GM12878 (cell line): Measurements from ENCODE around the gene STX19. TPM values are rescaled to one million over a fixed set of nuclear protein-coding genes. Genes with fewer than 3 reads are reported as not detected.
A peak's percentile ranks its signal among the peaks of the same experiment; 100 is the strongest.

Experiments
- BACH1 ChIP-seq: fragments of 450-650 bp; IDR thresholded peaks from 2 replicates; pipeline ENCODE4 v1.6.1; 2017; ENCODE audit warnings: mild to moderate bottlenecking, borderline replicate concordance
- BCL11A ChIP-seq: IDR thresholded peaks from 2 replicates; pipeline ENCODE4 v1.6.1; 2011; ENCODE audit warnings: low read depth, low read length
- CBFB ChIP-seq: IDR thresholded peaks from 2 replicates; pipeline ENCODE4 v1.6.1; 2016; ENCODE audit warnings: antibody characterized with exemption, low read depth
- CBX3 ChIP-seq: fragments of 200-600 bp; sonication (generic); IDR thresholded peaks from 2 replicates; pipeline ENCODE4 v1.6.1; 2016; ENCODE audit warnings: low read depth, borderline replicate concordance
- FOXK2 ChIP-seq: fragments of 450-650 bp; IDR thresholded peaks from 2 replicates; pipeline ENCODE4 v1.6.1; 2017; ENCODE audit warnings: mild to moderate bottlenecking, moderate library complexity
- HDGF ChIP-seq: fragments of 450-650 bp; IDR thresholded peaks from 2 replicates; pipeline ENCODE4 v1.6.1; 2016; ENCODE audit warnings: antibody characterized with exemption
- IKZF1 ChIP-seq: fragments of 450-650 bp; conservative IDR thresholded peaks from 2 replicates; pipeline ENCODE4 v1.6.1; 2017; ENCODE audit warnings: antibody characterized with exemption, mild to moderate bottlenecking
- KLF5 ChIP-seq: fragments of 450-650 bp; IDR thresholded peaks from 2 replicates; pipeline ENCODE4 v1.6.1; 2014; ENCODE audit warnings: mild to moderate bottlenecking; ENCODE audit not compliant: partially characterized antibody
- NFIC ChIP-seq: IDR thresholded peaks from 2 replicates; pipeline ENCODE4 v1.6.1; 2012; ENCODE audit warnings: low read depth, mild to moderate bottlenecking, inconsistent platforms, low read length, moderate library complexity
- NFYA ChIP-seq: IDR thresholded peaks from 2 replicates; pipeline ENCODE4 v1.6.1; 2011; ENCODE audit warnings: low read depth, mild to moderate bottlenecking, low read length, improper control_type of control experiment, borderline replicate concordance
- NR2F1 ChIP-seq: fragments of 450-650 bp; conservative IDR thresholded peaks from 2 replicates; pipeline ENCODE4 v1.6.1; 2017; ENCODE audit warnings: mild to moderate bottlenecking
- NRF1 ChIP-seq: conservative IDR thresholded peaks from 2 replicates; pipeline ENCODE4 v1.6.1; 2011; ENCODE audit warnings: mild to moderate bottlenecking, low read depth, low read length, improper control_type of control experiment
- POLR2AphosphoS2 ChIP-seq: IDR thresholded peaks from 2 replicates; pipeline ENCODE4 v1.6.1; 2011; ENCODE audit warnings: low read depth, mild to moderate bottlenecking, low read length, improper control_type of control experiment, moderate library complexity
- RB1 ChIP-seq: fragments of 450-650 bp; formaldehyde crosslinking; IDR thresholded peaks from 2 replicates; pipeline ENCODE4 v1.6.1; 2017; ENCODE audit warnings: mild to moderate bottlenecking, borderline replicate concordance
- RELA ChIP-seq: fragments of 450-650 bp; IDR thresholded peaks from 2 replicates; pipeline ENCODE4 v1.8.0; 2014; ENCODE audit warnings: borderline replicate concordance; ENCODE audit not compliant: partially characterized antibody
- SPI1 ChIP-seq: IDR thresholded peaks from 2 replicates; pipeline ENCODE4 v1.6.1; 2011; ENCODE audit warnings: low read depth, mild to moderate bottlenecking, low read length, moderate library complexity, borderline replicate concordance; ENCODE audit not compliant: insufficient read depth
- TAF1 ChIP-seq: IDR thresholded peaks from 2 replicates; pipeline ENCODE4 v1.6.1; 2011; ENCODE audit warnings: mild to moderate bottlenecking, low read depth, low read length, borderline replicate concordance
- ZNF24 ChIP-seq: fragments of 450-650 bp; IDR thresholded peaks from 2 replicates; pipeline ENCODE4 v1.6.1; 2017; ENCODE audit warnings: antibody characterized with exemption, mild to moderate bottlenecking
- polyA plus RNA-seq, 11 experiments: library from polyadenylated mRNA; depleted of rRNA in 4 of 11; unstranded in 6 of 11; stranded (reverse) in 5 of 11; fragments of >200 nt; fragmentation: Nextera tagmentation in 4 of 11; fragmentation: Illumina TruSeq in 1 of 11; extraction: Ambion mirVana in 4 of 11; extraction: Trizol in 1 of 11; gene quantifications; 1 replicate in 1 of 11; 2 replicates in 10 of 11; pipeline versions ENCODE4 v1.2.1 to v1.2.3, GENCODE V29; 2011 to 2016; ENCODE audit warnings: inconsistent platforms in 2 of 11, missing spikeins in 2 of 11, low read depth in 1 of 11
- total RNA-seq, 4 experiments: library from RNA; depleted of rRNA in 3 of 4; stranded (reverse); fragments of >200 nt in 3 of 4; fragmentation: Illumina TruSeq in 1 of 4; extraction: Trizol in 1 of 4; gene quantifications; 2 replicates each; pipeline versions ENCODE4 v1.2.1 to v1.2.3, GENCODE V29; 2013 to 2021
- TF ChIP-seq, protein P1 (sequence below): fragments of 450-650 bp; IDR thresholded peaks from 2 replicates; pipeline ENCODE4 v1.6.1; 2017; ENCODE audit warnings: mild to moderate bottlenecking
- TF ChIP-seq, protein P2 (sequence below): IDR thresholded peaks from 2 replicates; pipeline ENCODE4 v1.6.1; 2012; ENCODE audit warnings: low read depth, low read length, improper control_type of control experiment
- TF ChIP-seq, protein P3 (sequence below): fragments of 450-650 bp; IDR thresholded peaks from 2 replicates; pipeline ENCODE4 v1.6.1; 2016; ENCODE audit warnings: mild to moderate bottlenecking
- TF ChIP-seq, protein P4 (sequence below): fragments of 450-650 bp; IDR thresholded peaks from 2 replicates; pipeline ENCODE4 v1.6.1; 2016; ENCODE audit warnings: mild to moderate bottlenecking, moderate library complexity, borderline replicate concordance
- TF ChIP-seq, protein P5 (sequence below): IDR thresholded peaks from 2 replicates; pipeline ENCODE4 v1.6.1; 2011; ENCODE audit warnings: low read depth, low read length, improper control_type of control experiment, borderline replicate concordance

The STX19 gene
- total and polyA plus RNA-seq, 10 of the 15 experiments (the other 5 are each of a cell fraction or from before 2014, with no cell fraction given) = 0.10 to 0.14 (median 0.11) TPM; not detected in 7

DNA sequence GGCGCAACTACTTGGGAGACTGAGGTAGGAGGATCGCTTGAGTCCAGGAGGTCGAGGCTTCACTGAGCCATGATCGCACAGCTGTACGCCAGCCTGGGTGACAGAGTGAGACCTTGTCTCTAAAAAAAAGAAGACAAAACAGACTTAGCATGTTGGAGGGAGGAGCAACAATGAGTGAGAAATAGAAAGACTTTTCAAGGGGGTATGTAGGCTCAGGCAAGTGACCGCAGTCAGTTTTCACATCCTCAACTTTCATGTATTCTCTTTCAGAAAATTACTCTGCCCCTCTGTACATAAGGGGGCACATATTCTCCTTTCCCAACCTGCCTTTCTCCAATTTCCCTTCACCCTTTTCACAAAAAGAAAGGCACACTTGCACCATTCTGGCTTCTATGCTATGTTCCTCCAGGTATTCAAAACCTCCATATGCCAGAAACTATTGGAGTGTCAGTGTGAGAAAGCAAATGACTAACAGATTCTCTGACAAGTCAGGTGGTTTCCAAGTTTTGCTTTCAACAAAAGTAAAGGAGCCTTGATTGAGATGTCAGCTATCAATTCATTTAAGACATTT, 42.0 kb upstream of the STX19 start (continued):
- TF ChIP-seq, protein P1, sequence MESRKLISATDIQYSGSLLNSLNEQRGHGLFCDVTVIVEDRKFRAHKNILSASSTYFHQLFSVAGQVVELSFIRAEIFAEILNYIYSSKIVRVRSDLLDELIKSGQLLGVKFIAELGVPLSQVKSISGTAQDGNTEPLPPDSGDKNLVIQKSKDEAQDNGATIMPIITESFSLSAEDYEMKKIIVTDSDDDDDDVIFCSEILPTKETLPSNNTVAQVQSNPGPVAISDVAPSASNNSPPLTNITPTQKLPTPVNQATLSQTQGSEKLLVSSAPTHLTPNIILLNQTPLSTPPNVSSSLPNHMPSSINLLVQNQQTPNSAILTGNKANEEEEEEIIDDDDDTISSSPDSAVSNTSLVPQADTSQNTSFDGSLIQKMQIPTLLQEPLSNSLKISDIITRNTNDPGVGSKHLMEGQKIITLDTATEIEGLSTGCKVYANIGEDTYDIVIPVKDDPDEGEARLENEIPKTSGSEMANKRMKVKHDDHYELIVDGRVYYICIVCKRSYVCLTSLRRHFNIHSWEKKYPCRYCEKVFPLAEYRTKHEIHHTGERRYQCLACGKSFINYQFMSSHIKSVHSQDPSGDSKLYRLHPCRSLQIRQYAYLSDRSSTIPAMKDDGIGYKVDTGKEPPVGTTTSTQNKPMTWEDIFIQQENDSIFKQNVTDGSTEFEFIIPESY = no peak
- TF ChIP-seq BCL11A (no peak), HDGF (no peak), FOXK2 (no peak), POLR2AphosphoS2 (no peak), RELA (no peak), SPI1 (peak; percentile 80), BACH1 (no peak), RB1 (no peak), CBFB (peak; percentile 65; the same call in 1 of the 2 replicates), ZNF24 (peak; percentile 85), KLF5 (no peak), CBX3 (no peak), IKZF1 (peak; percentile 84), TAF1 (no peak), NFIC (peak; percentile 55; the same call in 1 of the 2 replicates), NFYA (no peak), NRF1 (no peak), NR2F1 (peak; percentile 44; the same call in 1 of the 2 replicates)
- TF ChIP-seq, protein P2, sequence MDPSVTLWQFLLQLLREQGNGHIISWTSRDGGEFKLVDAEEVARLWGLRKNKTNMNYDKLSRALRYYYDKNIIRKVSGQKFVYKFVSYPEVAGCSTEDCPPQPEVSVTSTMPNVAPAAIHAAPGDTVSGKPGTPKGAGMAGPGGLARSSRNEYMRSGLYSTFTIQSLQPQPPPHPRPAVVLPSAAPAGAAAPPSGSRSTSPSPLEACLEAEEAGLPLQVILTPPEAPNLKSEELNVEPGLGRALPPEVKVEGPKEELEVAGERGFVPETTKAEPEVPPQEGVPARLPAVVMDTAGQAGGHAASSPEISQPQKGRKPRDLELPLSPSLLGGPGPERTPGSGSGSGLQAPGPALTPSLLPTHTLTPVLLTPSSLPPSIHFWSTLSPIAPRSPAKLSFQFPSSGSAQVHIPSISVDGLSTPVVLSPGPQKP = no peak
- TF ChIP-seq, protein P3, sequence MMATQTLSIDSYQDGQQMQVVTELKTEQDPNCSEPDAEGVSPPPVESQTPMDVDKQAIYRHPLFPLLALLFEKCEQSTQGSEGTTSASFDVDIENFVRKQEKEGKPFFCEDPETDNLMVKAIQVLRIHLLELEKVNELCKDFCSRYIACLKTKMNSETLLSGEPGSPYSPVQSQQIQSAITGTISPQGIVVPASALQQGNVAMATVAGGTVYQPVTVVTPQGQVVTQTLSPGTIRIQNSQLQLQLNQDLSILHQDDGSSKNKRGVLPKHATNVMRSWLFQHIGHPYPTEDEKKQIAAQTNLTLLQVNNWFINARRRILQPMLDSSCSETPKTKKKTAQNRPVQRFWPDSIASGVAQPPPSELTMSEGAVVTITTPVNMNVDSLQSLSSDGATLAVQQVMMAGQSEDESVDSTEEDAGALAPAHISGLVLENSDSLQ = peak; percentile 61
- TF ChIP-seq, protein P4, sequence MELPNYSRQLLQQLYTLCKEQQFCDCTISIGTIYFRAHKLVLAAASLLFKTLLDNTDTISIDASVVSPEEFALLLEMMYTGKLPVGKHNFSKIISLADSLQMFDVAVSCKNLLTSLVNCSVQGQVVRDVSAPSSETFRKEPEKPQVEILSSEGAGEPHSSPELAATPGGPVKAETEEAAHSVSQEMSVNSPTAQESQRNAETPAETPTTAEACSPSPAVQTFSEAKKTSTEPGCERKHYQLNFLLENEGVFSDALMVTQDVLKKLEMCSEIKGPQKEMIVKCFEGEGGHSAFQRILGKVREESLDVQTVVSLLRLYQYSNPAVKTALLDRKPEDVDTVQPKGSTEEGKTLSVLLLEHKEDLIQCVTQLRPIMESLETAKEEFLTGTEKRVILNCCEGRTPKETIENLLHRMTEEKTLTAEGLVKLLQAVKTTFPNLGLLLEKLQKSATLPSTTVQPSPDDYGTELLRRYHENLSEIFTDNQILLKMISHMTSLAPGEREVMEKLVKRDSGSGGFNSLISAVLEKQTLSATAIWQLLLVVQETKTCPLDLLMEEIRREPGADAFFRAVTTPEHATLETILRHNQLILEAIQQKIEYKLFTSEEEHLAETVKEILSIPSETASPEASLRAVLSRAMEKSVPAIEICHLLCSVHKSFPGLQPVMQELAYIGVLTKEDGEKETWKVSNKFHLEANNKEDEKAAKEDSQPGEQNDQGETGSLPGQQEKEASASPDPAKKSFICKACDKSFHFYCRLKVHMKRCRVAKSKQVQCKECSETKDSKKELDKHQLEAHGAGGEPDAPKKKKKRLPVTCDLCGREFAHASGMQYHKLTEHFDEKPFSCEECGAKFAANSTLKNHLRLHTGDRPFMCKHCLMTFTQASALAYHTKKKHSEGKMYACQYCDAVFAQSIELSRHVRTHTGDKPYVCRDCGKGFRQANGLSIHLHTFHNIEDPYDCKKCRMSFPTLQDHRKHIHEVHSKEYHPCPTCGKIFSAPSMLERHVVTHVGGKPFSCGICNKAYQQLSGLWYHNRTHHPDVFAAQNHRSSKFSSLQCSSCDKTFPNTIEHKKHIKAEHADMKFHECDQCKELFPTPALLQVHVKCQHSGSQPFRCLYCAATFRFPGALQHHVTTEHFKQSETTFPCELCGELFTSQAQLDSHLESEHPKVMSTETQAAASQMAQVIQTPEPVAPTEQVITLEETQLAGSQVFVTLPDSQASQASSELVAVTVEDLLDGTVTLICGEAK = no peak
- TF ChIP-seq, protein P5, sequence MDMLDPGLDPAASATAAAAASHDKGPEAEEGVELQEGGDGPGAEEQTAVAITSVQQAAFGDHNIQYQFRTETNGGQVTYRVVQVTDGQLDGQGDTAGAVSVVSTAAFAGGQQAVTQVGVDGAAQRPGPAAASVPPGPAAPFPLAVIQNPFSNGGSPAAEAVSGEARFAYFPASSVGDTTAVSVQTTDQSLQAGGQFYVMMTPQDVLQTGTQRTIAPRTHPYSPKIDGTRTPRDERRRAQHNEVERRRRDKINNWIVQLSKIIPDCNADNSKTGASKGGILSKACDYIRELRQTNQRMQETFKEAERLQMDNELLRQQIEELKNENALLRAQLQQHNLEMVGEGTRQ = no peak
